IMR-90 (cell line): Measurements from ENCODE around the gene NOTCH2. TPM values are rescaled to one million over a fixed set of nuclear protein-coding genes. Genes with fewer than 3 reads are reported as not detected.

Experiments
- ATAC-seq: fragments of 200-7000 bp; cut with Tn5 transposase; 2 replicates; pipeline ENCODE4 v1.9.1; 2020; ENCODE audit warnings: low read depth, mild to moderate bottlenecking, moderate library complexity
- BruUV-seq: library from RNA; stranded (reverse); fragments of 400-500 nt; replicated peaks from 2 replicates; lab custom pipeline; 2021; lab: Mats Ljungman, UMichigan
- CTCF ChIA-PET: fragments of 300-600 bp; formaldehyde crosslinking; extraction: SDS; loops from one replicate; lab custom pipeline; 2021; ENCODE audit warnings: antibody characterized with exemption; lab: Yijun Ruan, JAX
- POLR2A ChIA-PET: fragments of 300-600 bp; sonication (Branson Sonifier 250); formaldehyde crosslinking; loops from one replicate; lab custom pipeline; 2022; ENCODE audit warnings: antibody characterized with exemption; ENCODE audit not compliant: unreplicated experiment; lab: Charles Lee
- DNase-seq: peaks from one replicate; pipeline ENCODE4 v3.0.0; 2013
- H2AFZ ChIP-seq: replicated peaks from 2 replicates; pipeline ENCODE3; 2013; ENCODE audit warnings: low read length, mild to moderate bottlenecking; ENCODE audit not compliant: poor library complexity
- H2AK5ac ChIP-seq: 2 replicates; pipeline ENCODE4 v1.6.1; 2013; ENCODE audit warnings: low read depth, low read length, inconsistent platforms
- H2AK9ac ChIP-seq: replicated peaks from 2 replicates; pipeline ENCODE3; 2013; ENCODE audit warnings: mild to moderate bottlenecking, low read depth, low read length, moderate library complexity; ENCODE audit not compliant: poor library complexity
- H2BK120ac ChIP-seq: 2 replicates; pipeline ENCODE4 v1.6.1; 2013; ENCODE audit warnings: low read depth, low read length, inconsistent platforms
- H2BK15ac ChIP-seq: 3 replicates; pipeline ENCODE4 v1.6.1; 2013; ENCODE audit warnings: low read depth, low read length, inconsistent platforms
- H2BK20ac ChIP-seq: 2 replicates; pipeline ENCODE4 v1.6.1; 2013; ENCODE audit warnings: low read depth, mild to moderate bottlenecking, inconsistent platforms, low read length, moderate library complexity
- H2BK5ac ChIP-seq: 2 replicates; pipeline ENCODE4 v1.6.1; 2013; ENCODE audit warnings: mild to moderate bottlenecking, low read depth, low read length, inconsistent platforms; ENCODE audit not compliant: poor library complexity, severe bottlenecking
- H3K14ac ChIP-seq: replicated peaks from 2 replicates; pipeline ENCODE4 v1.6.1; 2013; ENCODE audit warnings: low read depth, low read length, inconsistent platforms
- H3K18ac ChIP-seq: 2 replicates; pipeline ENCODE4 v1.6.1; 2013; ENCODE audit warnings: low read depth, low read length, control low read depth
- H3K23ac ChIP-seq: 2 replicates; pipeline ENCODE4 v1.6.1; 2013; ENCODE audit warnings: low read depth, low read length, inconsistent platforms
- H3K27ac ChIP-seq: 2 replicates; pipeline ENCODE4 v1.5.1; 2013; ENCODE audit warnings: mild to moderate bottlenecking, control low read depth, low read length; ENCODE audit not compliant: insufficient read depth
- H3K27me3 ChIP-seq: 2 replicates; pipeline ENCODE4 v1.6.1; 2013; ENCODE audit warnings: low read length; ENCODE audit not compliant: control insufficient read depth, insufficient read depth
- H3K36me3 ChIP-seq: 2 replicates; pipeline ENCODE4 v1.6.1; 2013; ENCODE audit warnings: low read length, mixed read lengths; ENCODE audit not compliant: control insufficient read depth, insufficient read depth
- H3K4ac ChIP-seq: 2 replicates; pipeline ENCODE4 v1.6.1; 2013; ENCODE audit warnings: low read depth, low read length, inconsistent platforms
- H3K4me1 ChIP-seq: 2 replicates; pipeline ENCODE4 v1.6.1; 2013; ENCODE audit warnings: low read length, mixed read lengths; ENCODE audit not compliant: control insufficient read depth, insufficient read depth
- H3K4me2 ChIP-seq: 2 replicates; pipeline ENCODE4 v1.6.1; 2013; ENCODE audit warnings: low read depth, mild to moderate bottlenecking, control low read depth, low read length, moderate library complexity
- H3K4me3 ChIP-seq: 2 replicates; pipeline ENCODE4 v1.5.1; 2013; ENCODE audit warnings: low read depth, mild to moderate bottlenecking, control low read depth, low read length, moderate library complexity; ENCODE audit not compliant: insufficient read depth
- H3K56ac ChIP-seq: 2 replicates; pipeline ENCODE4 v1.6.1; 2013; ENCODE audit warnings: low read length, inconsistent platforms; ENCODE audit not compliant: insufficient read depth; ENCODE audit errors: extremely low read depth
- H3K79me1 ChIP-seq, 2 experiments: 2 replicates each; pipeline ENCODE4 v1.6.1; 2013; ENCODE audit warnings: low read length in 2 of 2, inconsistent platforms in 1 of 2, low read depth in 1 of 2
- H3K9ac ChIP-seq: 2 replicates; pipeline ENCODE4 v1.6.1; 2013; ENCODE audit warnings: low read depth, low read length, control low read depth
- H3K9me1 ChIP-seq: 2 replicates; pipeline ENCODE4 v1.6.1; 2013; ENCODE audit warnings: low read length, inconsistent platforms; ENCODE audit not compliant: insufficient read depth
- H3K9me3 ChIP-seq: 2 replicates; pipeline ENCODE4 v1.6.1; 2013; ENCODE audit warnings: low read length; ENCODE audit not compliant: control insufficient read depth, insufficient read depth
- H4K20me1 ChIP-seq: 2 replicates; pipeline ENCODE4 v1.6.1; 2013; ENCODE audit warnings: low read length, inconsistent platforms; ENCODE audit not compliant: insufficient read depth
- H4K5ac ChIP-seq: 2 replicates; pipeline ENCODE4 v1.6.1; 2013; ENCODE audit warnings: mild to moderate bottlenecking, low read depth, low read length, control low read depth
- H4K8ac ChIP-seq, 2 experiments: 2 replicates each; pipeline ENCODE4 v1.6.1; 2013; ENCODE audit warnings: low read depth in 2 of 2, low read length in 2 of 2, control low read depth in 1 of 2, inconsistent platforms in 1 of 2
- H4K91ac ChIP-seq: 2 replicates; pipeline ENCODE4 v1.6.1; 2013; ENCODE audit warnings: low read depth, low read length, inconsistent platforms; ENCODE audit not compliant: insufficient read depth
- RCOR1 ChIP-seq: IDR thresholded peaks from 2 replicates; pipeline ENCODE4 v1.6.1; 2012; ENCODE audit warnings: mild to moderate bottlenecking, low read length, improper control_type of control experiment; ENCODE audit not compliant: insufficient replicate concordance
- SMC3 ChIP-seq: fragments of 150-350 bp; IDR thresholded peaks from 2 replicates; pipeline ENCODE4 v1.6.1; 2016; ENCODE audit warnings: low read depth, mild to moderate bottlenecking, antibody characterized with exemption, low read length, moderate library complexity
- WGBS, 2 experiments: methylation state at CpG; one replicate each; pipeline versions ENCODE4 v1.1.5 to v1.1.7; 2013; ENCODE audit warnings: missing lambda C conversion rate in 2 of 2; ENCODE audit not compliant: insufficient read length in 1 of 2; ENCODE audit errors: extremely low coverage in 2 of 2; 5-methylcytosine and 5-hydroxymethylcytosine counted together
- dilution Hi-C: fragments of 300-500 bp; cut with HindIII; formaldehyde crosslinking; loops from one replicate; pipeline ENCODE4 v1.14.3; 2018; ENCODE audit warnings: low sequenced_read_pairs; ENCODE audit not compliant: unreplicated experiment
- in situ Hi-C: fragments of 300-500 bp; cut with MboI; formaldehyde crosslinking; loops from 3 replicates; pipeline ENCODE4 v1.14.3; 2019; ENCODE audit warnings: low sequenced_read_pairs, inconsistent platforms, mixed read lengths
- intact Hi-C: fragments of 100-400 bp; cut with micrococcal nuclease; formaldehyde crosslinking; loops from 2 replicates; pipeline ENCODE4 v1.10.0; 2022
- polyA plus RNA-seq, 3 experiments: library from polyadenylated mRNA; depleted of rRNA; stranded (reverse); fragments of >200 nt; gene quantifications; 2 replicates each; pipeline ENCODE4 v1.2.3, GENCODE V29; 2012; ENCODE audit warnings: low replicate concordance in 1 of 3
- total RNA-seq: library from RNA; depleted of rRNA; stranded (reverse); fragments of >200 nt; gene quantifications from 2 replicates; pipeline ENCODE4 v1.2.3, GENCODE V29; 2012

NOTCH2 gene
- total and polyA plus RNA-seq, 2 of the 4 experiments (the other 2 are of a cell fraction) = 40.4 to 131 TPM

DNA sequence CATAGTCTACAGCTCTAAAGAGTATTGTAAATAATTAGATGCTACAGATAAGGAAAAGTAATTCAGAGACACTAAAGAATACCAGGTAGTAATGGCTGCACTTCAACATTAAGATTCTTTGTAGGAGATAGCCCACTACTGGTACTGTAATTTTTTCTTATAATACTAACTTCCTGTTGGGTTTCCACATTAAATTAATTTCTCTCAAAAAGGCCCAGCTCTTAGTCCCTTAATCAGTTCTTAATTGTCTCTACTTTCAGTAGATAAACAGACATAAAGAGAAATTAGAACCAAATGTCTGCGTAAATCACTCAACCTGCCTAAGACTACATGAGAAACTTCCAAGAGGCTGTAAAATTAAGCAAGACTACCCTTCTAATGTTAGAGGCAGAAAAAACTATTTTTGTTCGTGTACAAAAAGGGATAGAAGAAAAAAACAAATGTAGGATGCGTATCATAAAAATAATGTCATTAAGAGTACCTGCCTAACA, 83.4 kb downstream of the NOTCH2 start:
- Histone ChIP-seq H2BK20ac (no peak overlapping the region), H3K56ac (no peak overlapping the region), H3K9me3 (no peaks in the 10 kb centered on the region), H3K27ac (no peak overlapping the region), H2BK120ac (no peak overlapping the region), H3K4me2 (no peak overlapping the region), H3K9me1 (peaks cover 7% of the 10 kb centered on the region), H3K14ac (no peak overlapping the region), H3K23ac (no peak overlapping the region), H4K91ac (no peak overlapping the region), H3K79me1 (peaks cover 26 to 42% of the 10 kb centered on the region in 2 experiments), H2AK9ac (no peak overlapping the region), H4K5ac (no peak overlapping the region), H2BK5ac (no peak overlapping the region), H2AFZ (no peak overlapping the region), H2AK5ac (no peak overlapping the region), H2BK15ac (no peak overlapping the region), H3K4me3 (no peak overlapping the region), H3K4me1 (peaks cover 13% of the 10 kb centered on the region), H4K8ac (no peak overlapping the region), H3K18ac (no peak overlapping the region), H3K4ac (no peak overlapping the region), H3K9ac (no peak overlapping the region), H4K20me1 (peaks cover 8% of the 10 kb centered on the region; the same call in 1 of the 2 replicates), H3K36me3 (peaks cover 10% of the 10 kb centered on the region), H3K27me3 (no peaks in the 10 kb centered on the region)
- POLR2A ChIA-PET = no interaction called here
- dilution Hi-C loops = no loop called here
- no CpG with 5 or more reads among the region's 3 CpGs for WGBS, 2 experiments
- in situ Hi-C loops = no loop called here
- DNase-seq (no peak), ATAC-seq (no peak)
- TF ChIP-seq SMC3 (no peak), RCOR1 (no peak)
- CTCF ChIA-PET = no interaction called here
- BruUV-seq = no TSS peak
- intact Hi-C loops = no loop called here
